HAP-1 (cell line): ENCODE results near the gene NLGN4Y.

Experiments used
- DNase-seq, 2 experiments: peaks; one replicate each; pipeline ENCODE4 v3.0.0-alpha.2; 2016 to 2020; ENCODE audit warnings: low spot score in 2 of 2
- H3K27me3 ChIP-seq: fragments of 250-450 bp; sonication (Bioruptor Pico); 2 replicates; pipeline ENCODE4 v1.5.1; 2020; ENCODE audit warnings: low read depth, mild to moderate bottlenecking, moderate library complexity
- H3K36me3 ChIP-seq: fragments of 250-450 bp; sonication (Bioruptor Pico); replicated peaks from 2 replicates; pipeline ENCODE4 v1.5.1; 2020; ENCODE audit warnings: mild to moderate bottlenecking
- H3K4me1 ChIP-seq: fragments of 250-450 bp; sonication (Bioruptor Pico); 2 replicates; pipeline ENCODE4 v1.5.1; 2020; ENCODE audit warnings: mild to moderate bottlenecking
- H3K4me3 ChIP-seq: fragments of 250-450 bp; sonication (Bioruptor Pico); 2 replicates; pipeline ENCODE4 v1.5.1; 2020; ENCODE audit warnings: mild to moderate bottlenecking, moderate library complexity
- H3K9me3 ChIP-seq: fragments of 250-450 bp; sonication (Bioruptor Pico); 2 replicates; pipeline ENCODE4 v1.5.1; 2020; ENCODE audit warnings: mild to moderate bottlenecking, moderate library complexity
- in situ Hi-C: fragments of 300-500 bp; cut with MboI; formaldehyde crosslinking; loops from 3 replicates; pipeline ENCODE4 v1.14.3; 2020; ENCODE audit warnings: low sequenced_read_pairs, inconsistent platforms, mixed read lengths

Gene NLGN4Y

GRCh38 chrY:14524272-14525231 lies at the start of gene NLGN4Y:
Gene NLGN4Y (plus strand): TSS chrY:14524529. CDS start chrY:14622120, 97,591 bp downstream.
- no peaks in the 10 kb centered on the region for H3K9me3 ChIP-seq
- no peak for DNase-seq
- H3K4me3 ChIP-seq, result no peak within 1 kb of the TSS
- in situ Hi-C loops, result no loop called here
- no peaks in the 10 kb centered on the region for H3K27me3 ChIP-seq
- no peaks in the 10 kb centered on the region for H3K4me1 ChIP-seq
- no peaks in the 10 kb centered on the region for H3K36me3 ChIP-seq

- Histone ChIP-seq H3K9me3 (no peaks in the 10 kb centered on the region), H3K36me3 (no peaks in the 10 kb centered on the region), H3K4me1 (no peaks in the 10 kb centered on the region), H3K27me3 (no peaks in the 10 kb centered on the region), H3K4me3 (no peak overlapping the region)
- in situ Hi-C loops, result no loop called here
- no peak for DNase-seq
Measured at GRCh38 chrY:14485935-14486334, 38.4 kb upstream of the NLGN4Y start.

- Histone ChIP-seq H3K4me1 (no peaks in the 10 kb centered on the region), H3K27me3 (no peaks in the 10 kb centered on the region), H3K36me3 (no peaks in the 10 kb centered on the region), H3K9me3 (no peaks in the 10 kb centered on the region), H3K4me3 (no peak overlapping the region)
- no peak for DNase-seq
- in situ Hi-C loops, result no loop called here
Measured at GRCh38 chrY:14490226-14490625, 34.1 kb upstream of the NLGN4Y start.

GRCh38 chrY:14498071-14498470 lies 26.3 kb upstream of the NLGN4Y start:
- in situ Hi-C loops, result no loop called here
- Histone ChIP-seq H3K36me3 (no peaks in the 10 kb centered on the region), H3K4me3 (no peak overlapping the region), H3K27me3 (no peaks in the 10 kb centered on the region), H3K9me3 (no peaks in the 10 kb centered on the region), H3K4me1 (no peaks in the 10 kb centered on the region)
- DNase-seq, result no peak

GRCh38 chrY:14504592-14504991 lies 19.7 kb upstream of the NLGN4Y start:
- in situ Hi-C loops, result no loop called here
- no peaks in the 10 kb centered on the region for H3K27me3 ChIP-seq
- no peak for DNase-seq
- H3K4me1 ChIP-seq, result no peaks in the 10 kb centered on the region
- H3K4me3 ChIP-seq, result no peak overlapping the region
- no peaks in the 10 kb centered on the region for H3K9me3 ChIP-seq
- H3K36me3 ChIP-seq, result no peaks in the 10 kb centered on the region

GRCh38 chrY:14522379-14522950 lies 1.9 kb upstream of the NLGN4Y start:
- Histone ChIP-seq H3K4me3 (no peak overlapping the region), H3K4me1 (no peaks in the 10 kb centered on the region), H3K36me3 (no peaks in the 10 kb centered on the region), H3K27me3 (no peaks in the 10 kb centered on the region), H3K9me3 (no peaks in the 10 kb centered on the region)
- in situ Hi-C loops, result no loop called here
- DNase-seq, result no peak

- Histone ChIP-seq H3K4me3 (no peak overlapping the region), H3K36me3 (no peaks in the 10 kb centered on the region), H3K27me3 (no peaks in the 10 kb centered on the region), H3K4me1 (no peaks in the 10 kb centered on the region), H3K9me3 (no peaks in the 10 kb centered on the region)
- in situ Hi-C loops, result no loop called here
- no peak for DNase-seq
Measured at GRCh38 chrY:14523491-14524271, 648 bp upstream of the NLGN4Y start.

- no peak overlapping the region for H3K4me3 ChIP-seq
- H3K36me3 ChIP-seq, result no peaks in the 10 kb centered on the region
- H3K4me1 ChIP-seq, result no peaks in the 10 kb centered on the region
- no peak for DNase-seq
- H3K27me3 ChIP-seq, result no peaks in the 10 kb centered on the region
- H3K9me3 ChIP-seq, result no peaks in the 10 kb centered on the region
- in situ Hi-C loops, result no loop called here
Measured at GRCh38 chrY:14525315-14525714, 986 bp downstream of the NLGN4Y start.

- Histone ChIP-seq H3K9me3 (no peaks in the 10 kb centered on the region), H3K4me1 (no peaks in the 10 kb centered on the region), H3K36me3 (no peaks in the 10 kb centered on the region), H3K4me3 (no peak overlapping the region), H3K27me3 (no peaks in the 10 kb centered on the region)
- in situ Hi-C loops, result no loop called here
- no peak for DNase-seq
Measured at GRCh38 chrY:14528361-14528760, 4.0 kb downstream of the NLGN4Y start.

GRCh38 chrY:14536703-14537102 lies 12.4 kb downstream of the NLGN4Y start:
- Histone ChIP-seq H3K9me3 (no peaks in the 10 kb centered on the region), H3K4me3 (no peak overlapping the region), H3K4me1 (no peaks in the 10 kb centered on the region), H3K36me3 (no peaks in the 10 kb centered on the region), H3K27me3 (no peaks in the 10 kb centered on the region)
- in situ Hi-C loops, result no loop called here
- DNase-seq, result no peak

- H3K4me3 ChIP-seq, result no peak overlapping the region
- DNase-seq, result no peak
- no peaks in the 10 kb centered on the region for H3K36me3 ChIP-seq
- H3K27me3 ChIP-seq, result no peaks in the 10 kb centered on the region
- no peaks in the 10 kb centered on the region for H3K4me1 ChIP-seq
- H3K9me3 ChIP-seq, result no peaks in the 10 kb centered on the region
- in situ Hi-C loops, result no loop called here
Measured at GRCh38 chrY:14543506-14543905, 19.2 kb downstream of the NLGN4Y start.

- in situ Hi-C loops, result no loop called here
- Histone ChIP-seq H3K27me3 (no peaks in the 10 kb centered on the region), H3K36me3 (no peaks in the 10 kb centered on the region), H3K9me3 (no peaks in the 10 kb centered on the region), H3K4me3 (no peak overlapping the region), H3K4me1 (no peaks in the 10 kb centered on the region)
- DNase-seq, result no peak
Measured at GRCh38 chrY:14581294-14581693, 57.0 kb downstream of the NLGN4Y start.

- H3K4me3 ChIP-seq, result no peak overlapping the region
- no peaks in the 10 kb centered on the region for H3K4me1 ChIP-seq
- in situ Hi-C loops, result no loop called here
- H3K9me3 ChIP-seq, result no peaks in the 10 kb centered on the region
- H3K27me3 ChIP-seq, result no peaks in the 10 kb centered on the region
- no peak for DNase-seq
- no peaks in the 10 kb centered on the region for H3K36me3 ChIP-seq
Measured at GRCh38 chrY:14586725-14587124, 62.4 kb downstream of the NLGN4Y start.

- Histone ChIP-seq H3K36me3 (no peaks in the 10 kb centered on the region), H3K27me3 (no peaks in the 10 kb centered on the region), H3K4me1 (no peaks in the 10 kb centered on the region), H3K4me3 (no peak overlapping the region), H3K9me3 (no peaks in the 10 kb centered on the region)
- DNase-seq, result no peak
- in situ Hi-C loops, result no loop called here
Measured at GRCh38 chrY:14601372-14601771, 77.0 kb downstream of the NLGN4Y start.
